Kidney epithelial cell (primary cell): ENCODE measurements around the gene HYAL4. TPM values are rescaled to one million over a fixed set of nuclear protein-coding genes. Genes with fewer than 3 reads are reported as not detected.
"Not testable (repeated sequence)": the region's sequence is repeated elsewhere in the genome, so short reads cannot be mapped to it uniquely, and the experiment has no call there.

Source experiments
- DNase-seq: peaks from one replicate; pipeline ENCODE4 v3.0.0-alpha.2; 2010; ENCODE audit warnings: low read depth
- H3K27me3 ChIP-seq: 2 replicates; pipeline ENCODE4 v1.6.0; 2011; ENCODE audit warnings: low read length; ENCODE audit not compliant: control insufficient read depth, insufficient read depth
- H3K36me3 ChIP-seq: 2 replicates; pipeline ENCODE4 v1.5.1; 2011; ENCODE audit warnings: low read length; ENCODE audit not compliant: control insufficient read depth, insufficient read depth
- H3K4me3 ChIP-seq: 2 replicates; pipeline ENCODE4 v1.5.1; 2011; ENCODE audit warnings: low read depth, mild to moderate bottlenecking, control low read depth, low read length
- total RNA-seq: library from RNA; depleted of rRNA; stranded (reverse); fragments of >200 nt; gene quantifications from 2 replicates; pipeline ENCODE4 v1.2.3, GENCODE V29; 2015
- TF ChIP-seq, protein P1 (sequence below): IDR thresholded peaks from 2 replicates; pipeline ENCODE4 v1.5.1; 2011; ENCODE audit warnings: mild to moderate bottlenecking, moderate library complexity, low read length, control low read depth, inconsistent platforms; ENCODE audit not compliant: insufficient read depth, poor library complexity, severe bottlenecking

The HYAL4 gene
- total RNA-seq, 1 donor from 2014 or later, result not detected

DNA sequence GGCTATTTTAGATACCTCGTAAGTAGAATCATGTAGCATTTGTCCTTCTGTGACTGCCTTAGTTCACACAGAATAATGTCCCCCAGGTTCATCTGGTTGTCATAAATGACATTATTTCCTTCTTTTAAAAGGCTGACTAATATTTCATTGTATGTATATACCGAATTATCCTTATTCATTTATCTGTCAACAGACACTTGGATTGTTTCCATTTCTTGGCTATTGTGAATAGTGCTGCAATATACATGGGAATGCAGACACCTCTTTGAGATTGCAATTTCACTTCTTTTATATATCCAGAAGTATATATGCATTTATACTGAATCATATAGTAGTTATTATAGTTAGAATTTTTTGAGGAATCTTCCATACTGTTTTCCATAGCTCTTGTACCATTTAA, 24.1 kb upstream of the HYAL4 start:
- no peaks in the 10 kb centered on the region for H3K36me3 ChIP-seq
- no peak for DNase-seq
- no peak overlapping the region for H3K4me3 ChIP-seq
- H3K27me3 ChIP-seq, result no peaks in the 10 kb centered on the region
- TF ChIP-seq, protein P1, sequence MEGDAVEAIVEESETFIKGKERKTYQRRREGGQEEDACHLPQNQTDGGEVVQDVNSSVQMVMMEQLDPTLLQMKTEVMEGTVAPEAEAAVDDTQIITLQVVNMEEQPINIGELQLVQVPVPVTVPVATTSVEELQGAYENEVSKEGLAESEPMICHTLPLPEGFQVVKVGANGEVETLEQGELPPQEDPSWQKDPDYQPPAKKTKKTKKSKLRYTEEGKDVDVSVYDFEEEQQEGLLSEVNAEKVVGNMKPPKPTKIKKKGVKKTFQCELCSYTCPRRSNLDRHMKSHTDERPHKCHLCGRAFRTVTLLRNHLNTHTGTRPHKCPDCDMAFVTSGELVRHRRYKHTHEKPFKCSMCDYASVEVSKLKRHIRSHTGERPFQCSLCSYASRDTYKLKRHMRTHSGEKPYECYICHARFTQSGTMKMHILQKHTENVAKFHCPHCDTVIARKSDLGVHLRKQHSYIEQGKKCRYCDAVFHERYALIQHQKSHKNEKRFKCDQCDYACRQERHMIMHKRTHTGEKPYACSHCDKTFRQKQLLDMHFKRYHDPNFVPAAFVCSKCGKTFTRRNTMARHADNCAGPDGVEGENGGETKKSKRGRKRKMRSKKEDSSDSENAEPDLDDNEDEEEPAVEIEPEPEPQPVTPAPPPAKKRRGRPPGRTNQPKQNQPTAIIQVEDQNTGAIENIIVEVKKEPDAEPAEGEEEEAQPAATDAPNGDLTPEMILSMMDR, result no peak

DNA sequence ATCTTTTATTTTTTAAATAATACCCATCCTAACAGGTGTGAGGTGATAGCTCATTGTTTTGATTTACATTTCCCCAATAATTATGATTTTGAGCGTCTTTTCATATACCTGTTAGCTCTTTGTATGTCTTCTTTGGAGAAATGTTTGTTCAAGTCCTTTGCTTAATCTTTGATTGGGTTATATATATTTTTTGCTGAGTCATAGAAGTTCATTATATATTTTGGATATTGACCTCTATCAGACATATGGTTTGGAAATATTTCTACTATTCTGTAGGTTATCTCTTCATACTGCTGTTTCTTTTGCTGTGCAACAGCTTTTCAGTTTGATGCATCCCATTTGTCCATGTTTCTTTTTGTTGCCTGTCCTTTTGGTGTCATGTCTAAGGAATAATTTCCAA, 23.6 kb upstream of the HYAL4 start:
- TF ChIP-seq, protein P1, result no peak
- Histone ChIP-seq H3K27me3 (no peaks in the 10 kb centered on the region), H3K4me3 (no peak overlapping the region), H3K36me3 (no peaks in the 10 kb centered on the region)
- DNase-seq, result no peak

- H3K4me3 ChIP-seq, result no peak overlapping the region
- no peak for DNase-seq
- TF ChIP-seq, protein P1, result no peak
- H3K36me3 ChIP-seq, result no peaks in the 10 kb centered on the region
- no peaks in the 10 kb centered on the region for H3K27me3 ChIP-seq
Observed at GRCh38 chr7:123823898-123824753, 20.8 kb upstream of the HYAL4 start.

DNA sequence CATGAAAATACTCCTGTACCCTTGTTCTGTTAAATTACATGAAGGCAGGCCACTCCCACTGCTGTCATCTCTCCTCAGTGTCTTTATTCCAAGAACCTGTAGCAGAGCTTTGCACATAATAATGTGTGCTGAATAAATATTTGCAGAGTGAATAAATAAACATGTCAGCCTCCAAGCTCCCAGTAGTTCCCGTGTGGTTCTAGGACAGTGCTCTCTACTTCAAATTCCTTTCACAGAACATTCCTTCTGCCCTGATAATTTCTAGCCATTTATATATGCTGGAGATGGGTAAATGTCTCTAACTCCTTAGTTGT, 20.3 kb upstream of the HYAL4 start:
- DNase-seq, result no peak
- TF ChIP-seq, protein P1, result no peak
- H3K36me3 ChIP-seq, result no peaks in the 10 kb centered on the region
- no peak overlapping the region for H3K4me3 ChIP-seq
- H3K27me3 ChIP-seq, result no peaks in the 10 kb centered on the region

GRCh38 chr7:123828805-123829204, 16.2 kb upstream of the HYAL4 start:
- H3K36me3 ChIP-seq, result no peaks in the 10 kb centered on the region
- TF ChIP-seq, protein P1, result no peak
- H3K4me3 ChIP-seq, result no peak overlapping the region
- DNase-seq, result no peak
- no peaks in the 10 kb centered on the region for H3K27me3 ChIP-seq

- Histone ChIP-seq H3K27me3 (no peaks in the 10 kb centered on the region), H3K4me3 (no peak overlapping the region), H3K36me3 (no peaks in the 10 kb centered on the region)
- TF ChIP-seq, protein P1, result no peak
- DNase-seq, result no peak
Observed at GRCh38 chr7:123836656-123837055, 8.3 kb upstream of the HYAL4 start.

GRCh38 chr7:123839106-123839505, 5.9 kb upstream of the HYAL4 start:
- DNase-seq, H3K36me3 ChIP-seq, H3K27me3 ChIP-seq, H3K4me3 ChIP-seq: not testable (repeated sequence)

DNA sequence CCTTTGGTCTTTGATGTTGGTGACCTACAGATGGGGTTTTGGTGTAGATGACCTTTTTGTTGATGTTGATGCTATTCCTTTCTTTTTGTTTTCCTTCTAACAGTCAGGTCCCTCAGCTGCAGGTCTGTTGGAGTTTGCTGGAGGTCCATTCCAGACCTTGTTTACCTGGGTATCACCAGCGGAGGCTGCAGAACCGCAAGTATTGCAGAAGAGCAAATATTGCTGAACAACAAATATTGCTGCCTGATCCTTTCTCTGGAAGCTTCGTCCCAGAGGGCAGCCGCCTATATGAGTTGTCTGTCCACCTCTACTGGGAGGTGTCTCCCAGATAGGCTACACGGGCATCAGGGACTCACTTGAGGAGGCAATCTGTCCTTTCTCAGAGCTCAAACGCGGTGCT, 827 bp upstream of the HYAL4 start:
- H3K36me3 ChIP-seq, DNase-seq, H3K4me3 ChIP-seq, H3K27me3 ChIP-seq: not testable (repeated sequence)
